8988T (cell line): Measurements from ENCODE around the gene CPOX.
"Not testable (repeated sequence)": the region's sequence is repeated elsewhere in the genome, so short reads cannot be mapped to it uniquely, and the experiment has no call there.

Source experiments
- DNase-seq: peaks from one replicate; pipeline ENCODE4 v3.0.0; 2011

Gene CPOX

DNA sequence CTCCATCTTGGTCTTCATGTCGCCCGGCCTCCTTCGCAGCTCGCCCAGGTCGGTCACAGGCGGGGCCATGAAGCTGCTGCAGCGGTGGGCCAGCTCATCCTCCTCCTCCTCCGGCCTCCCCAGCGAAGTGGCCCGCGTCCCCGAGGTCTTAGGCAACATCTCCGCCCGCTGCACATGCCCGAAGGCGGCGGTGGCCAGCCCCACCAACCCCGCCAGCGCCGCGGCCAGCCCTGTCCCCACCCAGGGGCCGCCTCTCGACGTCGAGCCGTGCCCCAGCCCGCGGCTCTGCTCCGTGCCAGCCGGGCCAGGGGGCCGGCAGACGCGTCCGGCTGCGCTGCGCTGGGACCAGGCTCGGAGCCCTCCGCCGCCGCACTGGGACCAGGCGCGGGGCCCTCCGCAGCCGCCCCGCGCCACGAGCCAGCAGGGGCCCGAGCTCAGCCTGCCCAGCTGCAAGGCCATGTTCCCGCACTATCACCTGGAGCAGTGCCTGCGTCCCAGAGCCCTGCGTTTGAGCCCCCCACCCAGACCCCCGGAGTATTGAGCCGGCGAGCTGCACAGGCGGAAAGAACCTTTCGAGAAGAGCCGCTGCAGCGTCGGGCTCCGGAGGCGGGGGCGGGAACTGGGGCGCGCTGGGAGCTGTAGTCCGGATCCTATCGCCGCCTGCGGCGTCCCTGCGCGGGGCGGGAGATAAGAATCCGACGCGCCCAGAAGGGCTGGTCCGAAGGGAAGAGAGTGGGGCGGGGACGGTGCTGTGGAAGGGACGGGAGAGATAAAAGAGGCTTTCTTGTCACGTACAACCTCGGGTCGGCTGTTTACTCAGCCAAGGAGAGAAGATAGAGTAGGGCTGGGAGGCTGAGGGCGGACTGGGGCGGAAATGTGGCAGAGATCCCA, at the start of gene CPOX:
CPOX (minus strand) TSS at position 566 of the 891 bp plus-strand sequence; CDS start at position 459, 107 bp downstream.
- DNase-seq = peak; percentile 75

DNA sequence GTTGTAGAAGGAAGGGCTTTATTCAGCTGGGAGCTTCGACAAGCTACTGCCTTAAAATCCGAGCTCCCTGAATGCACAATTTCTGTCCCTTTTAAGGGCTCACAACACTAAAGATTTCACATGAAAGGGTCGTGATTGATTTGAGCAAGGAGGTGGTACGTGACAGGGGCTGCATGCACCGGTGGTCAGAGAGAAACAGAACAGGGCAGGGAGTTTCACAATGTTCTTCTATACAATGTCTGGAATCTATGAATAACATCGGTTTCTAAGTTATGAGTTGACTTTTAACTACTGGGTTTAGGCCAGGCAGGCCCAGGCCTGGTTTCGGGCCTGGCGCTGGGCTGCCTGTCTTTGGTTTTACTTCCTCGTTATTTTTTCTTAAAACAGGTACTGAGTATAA, 49.4 kb upstream of the CPOX start:
- not testable (repeated sequence) for DNase-seq

DNA sequence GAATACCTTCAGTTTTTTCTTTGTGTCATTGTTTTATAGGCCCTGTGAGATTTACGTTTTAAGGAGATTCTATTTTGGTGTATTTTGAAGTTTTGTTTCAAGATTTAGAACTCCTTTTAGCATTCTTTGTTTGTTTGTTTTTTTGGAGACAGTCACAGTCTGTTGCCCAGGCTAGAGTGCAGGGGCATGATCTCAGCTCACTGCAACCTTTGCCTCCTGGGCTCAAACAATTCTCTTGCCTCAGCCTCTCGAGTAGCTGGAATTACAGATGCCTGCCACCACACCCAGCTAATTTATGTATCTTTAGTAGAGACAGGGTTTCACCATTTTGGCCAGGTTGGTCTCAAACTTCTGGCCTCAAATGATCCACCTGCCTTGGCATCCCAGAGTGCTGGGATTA, 48.3 kb upstream of the CPOX start:
- DNase-seq = not testable (repeated sequence)

DNA sequence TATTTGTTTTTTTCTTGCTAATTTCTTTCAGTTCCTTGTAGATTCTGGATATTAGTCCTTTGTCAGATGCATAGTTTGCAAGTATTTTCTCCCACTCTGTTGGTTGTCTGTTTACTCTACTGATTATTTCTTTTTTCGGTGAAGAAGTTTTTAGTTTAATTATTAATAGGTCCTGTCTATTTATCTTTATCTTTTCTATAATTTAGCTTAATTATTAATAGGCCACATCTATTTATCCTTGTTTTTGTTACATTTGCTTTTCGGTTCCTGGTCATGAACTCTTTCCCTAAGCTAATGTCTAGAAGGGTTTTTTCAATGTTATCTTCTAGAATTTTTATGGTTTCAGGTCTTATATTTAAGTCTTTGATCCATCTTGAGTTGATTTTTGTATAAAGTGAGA, 45.1 kb upstream of the CPOX start:
- DNase-seq = not testable (repeated sequence)

DNA sequence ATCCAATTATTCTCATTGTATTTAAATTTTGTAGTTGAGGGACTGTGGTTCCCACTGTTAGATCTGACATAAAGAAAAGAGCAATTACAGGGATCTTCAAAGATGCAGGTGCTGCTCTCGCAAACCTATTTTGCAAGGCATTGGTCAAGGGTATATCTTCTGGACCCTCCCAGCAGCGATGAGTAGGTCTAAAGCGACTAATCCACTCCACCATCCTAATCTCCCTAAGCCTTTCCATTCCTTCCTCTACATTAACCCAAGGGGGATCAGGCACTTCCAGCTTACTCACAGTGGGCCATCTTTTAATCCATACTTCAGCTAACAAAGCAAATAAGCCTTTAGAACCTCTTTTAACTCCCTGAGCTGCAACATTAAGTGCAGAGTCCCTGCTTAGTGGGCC, 37.0 kb upstream of the CPOX start:
- DNase-seq = no peak

DNA sequence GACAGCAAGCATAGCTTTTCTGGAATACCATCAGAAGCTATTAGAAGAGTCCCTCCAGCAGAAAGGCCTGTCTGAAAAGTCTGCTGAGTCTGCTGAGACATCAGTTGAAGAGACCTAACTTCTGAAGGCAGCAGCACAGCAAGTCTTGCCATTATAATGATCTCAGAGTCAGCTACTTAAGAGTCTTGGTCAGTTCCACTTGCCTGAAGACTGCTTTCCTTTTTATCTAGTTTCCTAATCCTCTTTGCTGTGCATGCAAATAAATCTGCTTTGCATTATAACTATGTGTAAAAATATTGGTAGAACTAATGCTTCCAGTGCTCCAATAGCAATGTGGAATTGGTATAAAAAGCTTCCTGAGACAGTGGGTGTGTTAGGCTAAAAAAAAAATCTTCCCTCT, 34.9 kb upstream of the CPOX start:
- DNase-seq = no peak

DNA sequence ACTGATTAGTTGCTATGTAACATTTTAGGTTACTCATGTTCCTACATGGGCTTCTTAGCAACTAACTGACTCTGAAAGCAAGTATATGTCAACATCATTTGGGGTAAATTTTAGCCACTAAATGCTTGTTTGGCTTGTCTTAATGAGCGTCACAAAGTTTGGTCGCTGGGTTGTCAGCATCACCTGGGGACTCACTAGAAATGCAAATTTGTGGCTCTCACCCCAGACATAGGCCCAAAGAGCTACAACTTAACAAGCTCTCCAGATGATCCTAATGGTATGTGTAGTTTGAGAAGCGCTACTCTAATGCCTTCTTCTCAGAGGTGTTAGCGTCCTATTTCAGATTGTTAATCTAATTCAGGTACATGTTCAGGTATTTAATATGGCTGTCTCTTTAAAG, 32.7 kb upstream of the CPOX start:
- no peak for DNase-seq

DNA sequence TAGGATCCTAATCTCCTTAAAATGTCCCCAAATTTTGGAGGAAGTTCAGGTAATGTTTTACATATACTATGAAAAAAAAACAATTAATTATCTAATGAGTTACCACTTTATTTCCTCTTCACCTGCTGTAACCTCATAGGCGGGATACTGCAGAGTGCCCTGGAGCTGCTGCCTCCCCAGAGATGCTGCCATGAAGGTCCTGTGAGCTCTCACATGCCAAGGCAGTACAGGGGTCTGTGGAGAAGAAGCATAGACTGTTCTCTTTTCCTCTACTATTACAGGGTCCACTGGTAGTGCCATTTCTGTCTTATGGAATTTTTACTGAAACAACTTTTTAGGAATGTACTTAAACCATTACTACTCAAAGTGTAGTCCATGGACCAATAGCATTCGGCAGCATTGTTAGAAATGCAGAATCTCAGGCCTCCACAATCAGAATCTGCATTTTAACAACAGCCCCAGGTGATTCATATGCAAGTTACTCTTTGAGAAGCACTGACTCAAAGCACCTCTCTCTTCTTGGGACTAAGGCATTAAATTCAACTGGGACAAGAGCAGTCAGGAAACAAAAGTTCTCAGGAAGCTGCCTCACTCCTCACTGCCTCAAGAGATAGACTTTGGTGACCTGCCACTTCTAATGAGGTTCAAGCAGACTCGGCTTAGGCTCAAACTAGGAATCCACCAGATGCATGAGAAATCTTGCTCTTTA, 30.3 kb upstream of the CPOX start:
- DNase-seq = no peak

DNA sequence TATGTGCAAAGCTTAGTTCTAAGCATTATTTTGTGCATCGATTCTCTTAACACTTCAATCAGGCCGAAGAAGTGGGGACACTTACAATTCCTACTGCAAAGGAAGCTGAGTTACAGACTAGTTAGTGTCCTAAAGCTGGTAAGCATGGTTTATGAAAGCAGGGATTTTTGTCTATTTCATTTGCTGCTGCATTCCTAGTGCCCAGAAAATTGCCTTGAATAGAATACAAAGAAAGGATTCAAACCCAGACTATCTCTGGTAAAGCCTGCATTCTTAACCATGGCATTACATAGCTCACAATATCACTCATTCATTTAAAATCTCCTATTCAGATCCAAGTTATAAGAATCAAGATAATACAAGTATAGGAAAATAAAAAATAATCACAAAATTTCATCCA, 24.4 kb upstream of the CPOX start:
- no peak for DNase-seq

DNA sequence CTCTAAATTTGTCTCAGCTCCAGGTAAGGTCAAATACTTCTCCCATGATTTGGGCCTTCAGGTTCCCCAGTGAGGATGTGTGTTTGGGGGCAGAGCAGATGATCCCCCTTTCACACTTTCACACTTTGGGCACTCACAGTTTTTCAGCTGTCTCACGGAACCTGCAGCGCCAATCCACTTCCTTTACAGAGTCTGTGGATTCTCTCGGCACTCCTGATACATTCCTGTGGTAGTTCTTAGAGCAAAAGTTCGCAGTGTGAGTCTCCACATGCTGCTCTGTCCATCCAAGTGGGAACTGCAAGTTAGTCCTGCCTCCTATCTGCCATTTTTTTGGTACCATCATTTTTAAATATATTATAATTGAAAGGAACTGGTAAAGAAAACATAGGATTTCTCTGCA, 20.2 kb upstream of the CPOX start:
- no peak for DNase-seq

DNA sequence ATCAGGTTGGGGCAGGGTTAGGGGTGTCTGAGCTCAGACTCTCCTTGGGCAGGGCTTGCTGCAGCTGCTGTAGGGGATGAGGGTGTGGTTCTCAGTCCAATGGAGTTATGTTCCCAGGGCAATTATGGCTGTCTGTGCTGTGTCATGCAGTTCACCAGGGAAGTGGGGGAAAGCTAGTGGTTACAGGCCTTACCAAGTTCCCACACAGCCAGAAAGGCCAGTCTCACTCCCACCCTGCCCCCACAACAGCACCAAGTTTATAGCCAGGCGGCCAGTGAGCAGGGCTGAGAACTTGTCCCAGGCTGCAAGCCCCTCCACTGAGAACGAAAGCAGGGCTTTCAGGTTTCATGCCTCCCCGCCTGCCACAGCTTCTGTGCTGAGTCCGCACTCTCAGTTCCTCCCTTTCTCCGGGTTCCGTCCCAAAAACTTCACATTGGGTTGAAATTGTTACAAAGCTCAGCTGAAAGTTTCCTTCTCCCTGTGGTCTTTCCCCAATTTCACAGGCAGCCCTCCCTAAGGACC, 19.6 kb upstream of the CPOX start:
- no peak for DNase-seq

DNA sequence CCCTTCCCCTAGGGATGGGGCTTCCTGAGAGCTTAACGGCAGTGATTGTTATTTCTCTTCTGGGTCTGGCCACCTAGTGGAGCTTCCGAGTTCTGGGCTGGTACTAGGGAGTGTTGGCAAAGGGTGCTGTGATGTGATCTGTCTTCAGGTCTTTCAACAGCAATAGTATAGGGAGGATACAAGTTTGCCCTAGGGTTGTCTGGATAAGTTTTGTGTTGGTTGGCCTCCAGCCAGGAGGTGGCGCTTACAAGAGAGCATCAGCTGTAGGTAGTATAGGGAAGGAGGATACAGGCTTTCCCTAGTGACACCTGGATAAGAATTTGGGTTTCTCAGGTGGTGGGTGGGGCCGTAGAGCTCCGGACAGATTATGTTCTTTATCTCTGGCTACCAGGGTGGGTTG, 19.2 kb upstream of the CPOX start:
- DNase-seq = no peak

DNA sequence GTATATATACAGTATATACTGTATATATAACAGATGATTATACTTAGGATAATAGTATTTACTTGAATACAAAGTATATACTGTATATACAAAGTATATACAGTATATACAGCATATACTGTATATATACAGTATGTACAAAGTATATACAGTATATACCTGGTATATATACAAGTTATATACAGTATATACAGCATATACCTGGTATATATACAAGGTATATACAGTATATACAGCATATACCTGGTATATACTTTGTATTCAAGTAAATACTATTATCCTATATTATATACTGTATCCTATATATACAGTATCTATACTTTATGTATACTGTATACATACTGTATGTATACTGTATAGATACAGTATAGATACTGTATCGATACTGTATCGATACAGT, 14.6 kb upstream of the CPOX start:
- DNase-seq = no peak

DNA sequence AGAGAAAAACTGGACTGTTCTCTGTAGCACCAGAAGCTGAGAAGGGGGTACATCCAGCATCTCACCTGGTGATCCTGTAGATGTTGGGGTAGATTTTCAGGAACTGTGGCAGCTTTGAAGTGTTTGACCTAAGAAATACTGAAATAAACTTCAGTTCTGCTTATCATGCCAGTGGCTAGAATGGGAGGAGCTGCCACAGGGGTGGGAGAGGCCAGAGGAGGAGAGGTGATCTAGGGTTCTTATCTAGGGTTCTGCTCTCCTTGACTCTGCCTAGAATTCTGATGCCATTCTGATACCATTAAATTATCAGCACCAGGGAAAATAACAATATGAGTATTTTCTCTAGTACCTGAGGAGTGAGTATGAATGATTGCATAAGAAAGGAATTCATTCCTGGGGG, 10.2 kb upstream of the CPOX start:
- DNase-seq = no peak

DNA sequence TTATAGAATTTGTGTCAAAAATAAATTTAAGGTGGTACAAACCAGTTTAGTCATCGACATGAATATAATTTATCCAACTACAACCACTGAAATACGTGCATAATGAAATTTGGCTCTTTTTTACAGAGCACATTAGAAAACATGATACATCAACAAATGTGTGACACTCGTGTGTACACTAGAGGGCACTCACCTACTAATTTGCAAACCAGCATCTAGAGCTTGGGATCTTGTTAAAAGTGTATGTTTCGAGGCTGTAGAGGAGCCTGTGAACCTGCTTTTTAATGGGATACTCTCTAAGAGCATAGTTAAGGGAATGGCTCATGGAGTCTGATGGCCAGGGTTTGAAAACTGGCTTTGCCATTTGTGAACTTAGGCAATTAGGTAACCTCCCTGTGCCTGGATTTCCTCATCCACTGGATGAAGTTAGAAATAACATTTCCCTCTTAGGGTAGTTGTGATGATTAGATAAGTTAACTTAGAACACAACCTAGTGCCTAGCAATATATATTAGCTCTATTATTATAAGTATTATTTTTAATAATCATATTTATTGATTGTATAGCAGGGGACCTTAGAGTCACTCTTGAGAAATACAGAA, 8.8 kb upstream of the CPOX start:
- no peak for DNase-seq

DNA sequence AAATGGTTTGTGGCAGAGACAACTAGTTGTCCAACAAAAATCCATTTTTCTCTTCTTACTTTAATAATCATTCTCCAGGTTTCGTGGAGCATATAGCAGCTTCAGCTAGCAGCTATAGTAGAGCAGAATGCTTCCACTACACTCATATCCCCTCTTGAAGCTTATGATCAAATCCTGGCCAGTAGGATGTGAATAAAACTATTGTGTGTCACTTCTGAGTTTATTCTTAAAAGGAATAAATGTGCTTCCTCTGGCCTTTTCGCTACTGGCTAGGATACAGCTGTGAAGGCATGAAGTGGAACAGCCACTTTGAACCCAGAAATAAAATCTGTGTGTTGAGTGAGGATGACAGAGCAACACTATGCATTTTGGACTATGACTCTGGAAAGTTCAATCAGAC, 7.8 kb upstream of the CPOX start:
- no peak for DNase-seq

DNA sequence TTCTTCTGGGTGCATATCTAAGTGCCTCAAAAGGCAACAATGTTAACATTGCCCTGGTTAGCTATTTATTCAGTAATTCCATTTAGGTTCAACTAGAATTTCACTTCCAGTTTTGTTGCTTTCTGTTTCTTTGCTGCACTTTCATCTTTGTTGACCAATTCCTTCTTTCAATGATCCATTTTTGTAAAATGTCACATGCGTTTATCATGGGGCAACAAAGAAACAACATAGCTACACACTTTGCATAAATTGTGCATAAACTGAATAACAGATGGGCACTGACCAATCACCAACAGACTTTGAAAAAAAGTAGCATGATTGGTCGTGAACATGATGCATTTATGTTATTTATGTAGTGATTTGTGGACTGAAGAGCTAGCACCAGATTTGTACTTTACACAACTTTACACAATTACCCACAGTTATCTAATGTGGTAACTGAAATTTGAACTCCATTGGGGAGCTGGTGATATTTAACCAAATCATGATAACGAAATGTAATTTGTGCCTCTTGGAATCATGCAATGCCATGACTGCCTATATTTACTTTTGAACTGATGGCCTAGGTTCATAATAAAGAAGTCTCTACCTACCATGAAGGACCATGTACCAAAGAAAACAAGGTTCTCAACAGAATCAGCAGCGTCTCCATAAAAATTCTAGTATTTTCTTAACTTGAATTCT, 7.1 kb upstream of the CPOX start:
- no peak for DNase-seq

DNA sequence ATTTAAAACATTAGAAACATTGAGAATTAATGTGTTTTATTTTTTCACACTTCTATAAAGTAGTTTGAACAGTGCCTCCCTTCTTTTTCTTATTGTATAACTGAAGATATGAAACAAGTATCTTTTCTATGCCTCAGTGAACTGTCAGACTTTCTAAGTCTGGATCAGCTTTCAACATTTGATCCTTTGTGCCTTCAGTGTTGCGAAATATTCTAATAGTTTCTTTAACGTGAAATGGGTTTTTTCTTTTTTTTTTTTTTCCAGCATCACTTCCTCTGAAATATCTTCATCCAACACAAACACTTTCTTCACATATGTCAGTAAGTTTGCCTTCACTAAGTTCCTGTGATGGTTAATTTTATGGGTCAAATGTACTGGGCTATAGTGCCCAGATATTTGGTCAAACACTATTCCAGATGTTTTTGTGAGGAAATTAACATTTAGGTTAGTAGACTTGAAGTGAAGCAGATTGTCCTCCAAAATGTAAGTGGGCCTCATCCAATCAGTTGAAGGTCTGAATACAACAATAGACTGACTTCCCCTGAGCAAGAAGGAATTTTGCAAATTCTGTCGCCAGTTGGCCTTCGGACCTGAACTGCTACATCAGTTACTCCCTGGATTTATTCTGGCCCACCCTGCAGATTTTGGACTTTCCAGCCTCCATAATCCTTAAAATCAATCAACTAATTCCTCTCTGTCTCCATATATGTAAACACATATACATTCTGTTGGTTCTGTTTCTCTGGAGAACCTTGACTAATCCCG, 6.4 kb upstream of the CPOX start:
- DNase-seq = no peak

DNA sequence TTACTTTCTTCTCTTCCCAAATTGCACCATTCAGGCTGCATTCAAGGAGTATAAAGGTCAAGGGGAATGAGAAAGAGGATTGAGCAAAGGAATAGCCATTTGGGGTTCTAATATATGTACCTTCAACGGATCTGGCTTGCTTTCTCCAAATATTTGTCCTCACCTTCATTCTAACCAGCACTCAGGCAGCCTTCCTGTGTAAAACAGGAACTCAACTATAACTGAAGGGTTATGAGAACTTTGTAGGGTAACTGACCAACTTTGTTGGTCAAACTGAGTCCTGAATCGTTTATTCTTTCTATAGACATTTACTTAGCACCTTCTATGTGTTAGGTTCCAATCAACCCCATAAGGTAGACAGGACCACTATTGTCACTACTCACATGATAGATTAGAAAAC, 5.1 kb upstream of the CPOX start:
- DNase-seq = no peak

DNA sequence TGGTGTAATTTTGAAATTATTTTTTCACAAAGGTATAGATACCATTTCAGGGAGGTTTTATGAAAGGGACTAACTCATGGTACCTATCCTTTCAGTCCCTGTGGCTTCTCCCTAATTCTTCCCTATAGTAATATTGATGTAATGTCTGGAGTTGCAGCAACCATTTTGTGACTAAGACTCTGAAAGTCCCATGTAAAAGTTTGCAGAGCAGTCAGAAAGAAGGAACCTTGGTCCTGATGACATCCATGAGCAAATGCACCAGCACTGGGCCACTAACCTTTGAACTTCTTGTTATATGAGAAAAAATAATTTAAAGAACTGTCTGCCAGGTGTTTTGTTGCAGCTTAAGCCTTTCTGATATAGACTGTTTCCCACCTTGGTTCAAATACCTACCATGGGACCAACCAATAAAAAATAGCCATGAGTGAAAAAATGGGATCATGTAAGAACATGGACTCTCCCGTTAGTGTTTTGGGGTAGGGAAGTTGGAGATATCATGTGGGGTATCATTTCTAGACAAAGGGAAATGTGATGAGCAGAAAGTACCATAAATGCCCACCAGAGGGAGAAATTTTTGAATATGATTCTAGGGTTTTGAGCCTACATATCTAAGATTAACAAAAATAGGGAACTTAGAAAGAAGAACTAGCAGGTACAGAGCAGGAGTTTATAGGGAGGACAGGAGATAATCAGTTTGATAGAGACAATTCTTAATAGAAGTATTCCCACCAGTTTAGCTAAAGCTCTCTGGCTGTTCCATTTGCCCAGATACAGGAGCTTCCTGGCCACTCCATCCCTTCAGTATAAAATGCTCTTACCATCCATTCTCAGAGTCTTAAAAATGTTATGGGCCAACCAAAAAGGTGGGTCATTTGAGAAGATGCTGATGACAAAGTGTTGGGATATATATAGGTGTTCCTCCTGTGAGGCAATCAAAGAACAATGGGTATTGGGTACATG, 3.4 kb upstream of the CPOX start:
- DNase-seq = no peak

DNA sequence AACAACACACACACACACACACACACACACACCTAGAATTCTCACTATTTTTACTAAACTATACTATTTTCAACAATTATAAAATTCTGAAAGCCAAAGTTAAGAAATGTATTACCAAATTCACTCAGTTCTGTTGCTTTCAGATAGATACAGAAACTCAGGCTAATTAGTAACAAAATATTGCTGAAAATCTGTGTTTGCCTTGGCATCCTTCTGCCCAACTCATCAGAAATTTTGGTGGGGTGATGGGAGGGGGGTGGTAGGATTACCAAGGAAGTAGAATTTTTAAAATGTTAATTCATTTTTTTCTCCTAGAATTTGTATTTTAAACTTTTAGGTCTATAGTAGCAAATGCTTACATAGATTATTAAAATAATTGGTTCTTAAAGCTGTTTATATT, 2.7 kb upstream of the CPOX start:
- no peak for DNase-seq
